H1 (cell line): Measurements from ENCODE around the gene NPHP4. TPM values are rescaled to one million over a fixed set of nuclear protein-coding genes. Genes with fewer than 3 reads are reported as not detected.

Source experiments
- CTCF ChIA-PET: fragments of 300-600 bp; sonication (Branson Sonifier 250); formaldehyde crosslinking; loops from one replicate; lab custom pipeline; 2021; ENCODE audit not compliant: partially characterized antibody; lab: Charles Lee
- POLR2A ChIA-PET: fragments of 300-600 bp; sonication (Branson Sonifier 250); formaldehyde crosslinking; loops from one replicate; lab custom pipeline; 2021; ENCODE audit warnings: inconsistent platforms; ENCODE audit not compliant: partially characterized antibody; lab: Charles Lee
- DNase-seq, 2 experiments: peaks; one replicate each; pipeline versions ENCODE4 v3.0.0 to v3.0.0-alpha.2; 2010 to 2022; ENCODE audit warnings: low spot score in 2 of 2, low read depth in 1 of 2, mixed read lengths in 1 of 2
- FAIRE-seq: peaks from 2 replicates; lab custom pipeline; 2011; peaks lifted over from hg19 to GRCh38; lab: Jason Lieb, UNC
- H2AFZ ChIP-seq: 2 replicates; pipeline ENCODE4 v1.8.1; 2012; ENCODE audit warnings: low read length, inconsistent platforms
- H2AK5ac ChIP-seq: 2 replicates; pipeline ENCODE4 v1.6.1; 2013; ENCODE audit warnings: low read depth, low read length
- H2BK120ac ChIP-seq: replicated peaks from 2 replicates; pipeline ENCODE3; 2013; ENCODE audit warnings: low read depth, low read length, inconsistent platforms
- H2BK12ac ChIP-seq: 2 replicates; pipeline ENCODE4 v1.6.1; 2013; ENCODE audit warnings: low read depth, low read length
- H2BK15ac ChIP-seq: 2 replicates; pipeline ENCODE4 v1.6.1; 2013; ENCODE audit warnings: low read length
- H2BK20ac ChIP-seq: 2 replicates; pipeline ENCODE4 v1.6.1; 2013; ENCODE audit warnings: low read length
- H2BK5ac ChIP-seq: 2 replicates; pipeline ENCODE4 v1.6.1; 2013; ENCODE audit warnings: low read depth, low read length
- H3K14ac ChIP-seq: 2 replicates; pipeline ENCODE4 v1.6.1; 2013; ENCODE audit warnings: inconsistent platforms; ENCODE audit not compliant: insufficient read length
- H3K18ac ChIP-seq: 2 replicates; pipeline ENCODE4 v1.6.1; 2013; ENCODE audit warnings: low read length; ENCODE audit errors: extremely low read depth
- H3K23ac ChIP-seq: 2 replicates; pipeline ENCODE4 v1.6.1; 2013; ENCODE audit warnings: inconsistent platforms; ENCODE audit not compliant: insufficient read length
- H3K23me2 ChIP-seq: 2 replicates; pipeline ENCODE4 v1.6.1; 2013; ENCODE audit warnings: low read depth, low read length
- H3K27ac ChIP-seq: 2 replicates; pipeline ENCODE4 v1.6.1; 2011; ENCODE audit warnings: low read depth, low read length, inconsistent platforms
- H3K27me3 ChIP-seq, 4 experiments: replicated peaks in 1 of 4; 1 replicate in 1 of 4; 2 replicates in 3 of 4; pipeline versions ENCODE4 v1.6.1 to v1.8.1; 2011 to 2013; ENCODE audit warnings: low read length in 3 of 4, mild to moderate bottlenecking in 3 of 4, inconsistent platforms in 2 of 4, mixed read lengths in 2 of 4, moderate library complexity in 1 of 4; ENCODE audit not compliant: control insufficient read depth in 3 of 4, insufficient read depth in 3 of 4; ENCODE audit errors: extremely low read depth in 1 of 4
- H3K36me3 ChIP-seq, 4 experiments: 2 replicates each; pipeline versions ENCODE4 v1.6.1 to v1.8.1; 2011 to 2013; ENCODE audit warnings: mild to moderate bottlenecking in 4 of 4, low read length in 3 of 4, moderate library complexity in 2 of 4, control low read depth in 1 of 4, inconsistent platforms in 1 of 4; ENCODE audit not compliant: insufficient read depth in 4 of 4, control insufficient read depth in 2 of 4
- H3K4ac ChIP-seq: replicated peaks from 2 replicates; pipeline ENCODE3; 2013; ENCODE audit warnings: low read length, low read depth, mixed read lengths, inconsistent platforms; ENCODE audit not compliant: insufficient read length
- H3K4me1 ChIP-seq, 4 experiments: replicated peaks in 1 of 4; 1 replicate in 1 of 4; 2 replicates in 3 of 4; pipeline versions ENCODE4 v1.6.1 to v1.8.1; 2011 to 2013; ENCODE audit warnings: low read length in 3 of 4, inconsistent platforms in 2 of 4, mixed read lengths in 1 of 4; ENCODE audit not compliant: insufficient read depth in 4 of 4, control insufficient read depth in 3 of 4
- H3K4me2 ChIP-seq, 2 experiments: 2 replicates each; pipeline versions ENCODE4 v1.6.1 to v1.8.1; 2011 to 2013; ENCODE audit warnings: low read depth in 2 of 2, low read length in 2 of 2, control low read depth in 1 of 2, inconsistent platforms in 1 of 2, mild to moderate bottlenecking in 1 of 2; ENCODE audit not compliant: insufficient read depth in 1 of 2
- H3K4me3 ChIP-seq, 4 experiments: fragments of 200-600, 300-600 bp in 1 of 4; sonication (generic), shearing (Covaris generic), sonication (Bioruptor Twin) in 1 of 4; 2 replicates each; pipeline versions ENCODE4 v1.5.1 to v1.8.1; 2011 to 2016; ENCODE audit warnings: low read length in 4 of 4, low read depth in 3 of 4, control low read depth in 2 of 4, inconsistent platforms in 2 of 4, mild to moderate bottlenecking in 2 of 4, mixed read lengths in 1 of 4, moderate library complexity in 1 of 4; ENCODE audit not compliant: insufficient read depth in 2 of 4; ENCODE audit errors: extremely low read depth in 1 of 4
- H3K56ac ChIP-seq: replicated peaks from 2 replicates; pipeline ENCODE3; 2013; ENCODE audit warnings: low read depth, mild to moderate bottlenecking, mixed read lengths, low read length, inconsistent platforms; ENCODE audit not compliant: insufficient read length
- H3K79me1 ChIP-seq: 2 replicates; pipeline ENCODE4 v1.6.1; 2013; ENCODE audit warnings: low read depth, low read length, control low read depth
- H3K79me2 ChIP-seq, 2 experiments: 2 replicates each; pipeline versions ENCODE4 v1.6.1 to v1.8.1; 2012 to 2013; ENCODE audit warnings: low read length in 2 of 2, mild to moderate bottlenecking in 2 of 2, inconsistent platforms in 1 of 2; ENCODE audit not compliant: insufficient read depth in 2 of 2, control insufficient read depth in 1 of 2
- H3K9ac ChIP-seq, 4 experiments: replicated peaks in 1 of 4; 1 replicate in 1 of 4; 2 replicates in 3 of 4; pipeline versions ENCODE4 v1.6.1 to v1.8.1; 2011 to 2013; ENCODE audit warnings: low read depth in 3 of 4, low read length in 3 of 4, control low read depth in 2 of 4, mild to moderate bottlenecking in 2 of 4, moderate library complexity in 2 of 4, inconsistent platforms in 1 of 4; ENCODE audit errors: extremely low read depth in 1 of 4
- H3K9me3 ChIP-seq, 2 experiments: 2 replicates each; pipeline versions ENCODE4 v1.6.1 to v1.8.1; 2012 to 2013; ENCODE audit warnings: mild to moderate bottlenecking in 2 of 2, moderate library complexity in 2 of 2, control low read depth in 1 of 2, inconsistent platforms in 1 of 2, low read depth in 1 of 2, low read length in 1 of 2, mixed read lengths in 1 of 2; ENCODE audit not compliant: insufficient read depth in 2 of 2
- H4K20me1 ChIP-seq, 2 experiments: replicated peaks in 1 of 2; 2 replicates each; pipeline versions ENCODE3 to v1.8.1; 2011 to 2013; ENCODE audit warnings: inconsistent platforms in 2 of 2, low read length in 2 of 2, mild to moderate bottlenecking in 1 of 2; ENCODE audit not compliant: insufficient read depth in 2 of 2, control insufficient read depth in 1 of 2
- H4K5ac ChIP-seq: 2 replicates; pipeline ENCODE4 v1.6.1; 2013; ENCODE audit warnings: low read length, low read depth, mixed read lengths, inconsistent platforms; ENCODE audit not compliant: insufficient read length
- H4K8ac ChIP-seq: 2 replicates; pipeline ENCODE4 v1.8.0; 2013; ENCODE audit warnings: mild to moderate bottlenecking, moderate library complexity, low read length, inconsistent platforms; ENCODE audit not compliant: insufficient read depth; ENCODE audit errors: extremely low read depth
- H4K91ac ChIP-seq: replicated peaks from 2 replicates; pipeline ENCODE3; 2013; ENCODE audit warnings: low read length, mixed read lengths, inconsistent platforms; ENCODE audit not compliant: insufficient read length
- ASH2L ChIP-seq: fragments of 200-600, 300-600 bp; sonication (generic); IDR thresholded peaks from one replicate; pipeline ENCODE4 v1.7.1; 2017; ENCODE audit warnings: low read length
- BCL11A ChIP-seq, 2 experiments: IDR thresholded peaks; one replicate each; pipeline ENCODE4 v1.6.1; 2011; ENCODE audit warnings: low read depth in 2 of 2, low read length in 2 of 2, mild to moderate bottlenecking in 2 of 2
- CHD2 ChIP-seq: IDR thresholded peaks from 2 replicates; pipeline ENCODE4 v1.6.1; 2012; ENCODE audit warnings: low read length, improper control_type of control experiment
- MAFK ChIP-seq: IDR thresholded peaks from 2 replicates; pipeline ENCODE4 v1.6.1; 2012; ENCODE audit warnings: low read depth, mild to moderate bottlenecking, improper control_type of control experiment, low read length
- MAX ChIP-seq: IDR thresholded peaks from 2 replicates; pipeline ENCODE4 v1.6.1; 2012; ENCODE audit warnings: inconsistent platforms
- SIN3A ChIP-seq, 2 experiments: IDR thresholded peaks in 1 of 2; conservative IDR thresholded peaks in 1 of 2; 2 replicates each; pipeline ENCODE4 v1.6.1; 2011 to 2012; ENCODE audit warnings: low read length in 2 of 2, improper control_type of control experiment in 1 of 2, low read depth in 1 of 2, mild to moderate bottlenecking in 1 of 2
- SIX5 ChIP-seq: IDR thresholded peaks from 2 replicates; pipeline ENCODE4 v1.6.1; 2011; ENCODE audit warnings: mild to moderate bottlenecking, low read depth, low read length
- SP1 ChIP-seq: IDR thresholded peaks from 2 replicates; pipeline ENCODE4 v1.6.1; 2011; ENCODE audit warnings: low read depth, low read length
- SP4 ChIP-seq: IDR thresholded peaks from 2 replicates; pipeline ENCODE4 v1.6.1; 2012; ENCODE audit warnings: low read length, inconsistent platforms
- SRF ChIP-seq: IDR thresholded peaks from 2 replicates; pipeline ENCODE4 v1.6.1; 2011; ENCODE audit warnings: mild to moderate bottlenecking, low read depth, low read length, moderate library complexity
- TCF12 ChIP-seq: IDR thresholded peaks from 2 replicates; pipeline ENCODE4 v1.6.1; 2011; ENCODE audit warnings: low read depth, mild to moderate bottlenecking, low read length
- TEAD4 ChIP-seq: IDR thresholded peaks from 2 replicates; pipeline ENCODE4 v1.6.1; 2012; ENCODE audit warnings: low read depth, low read length, inconsistent platforms, mixed read lengths
- USF2 ChIP-seq: IDR thresholded peaks from 2 replicates; pipeline ENCODE4 v1.6.1; 2011; ENCODE audit warnings: low read length, improper control_type of control experiment
- YY1 ChIP-seq: IDR thresholded peaks from 2 replicates; pipeline ENCODE4 v1.6.1; 2011; ENCODE audit warnings: low read depth, mild to moderate bottlenecking, low read length
- WGBS, 2 experiments: shearing (Covaris generic) in 1 of 2; methylation state at CpG; one replicate each; pipeline versions ENCODE4 v1.1.6 to v1.1.7; 2013 to 2015; ENCODE audit warnings: low lambda C conversion rate in 2 of 2, mixed read lengths in 2 of 2, inconsistent platforms in 1 of 2, low coverage in 1 of 2, missing lambda C conversion rate in 1 of 2; ENCODE audit not compliant: insufficient replicate concordance in 2 of 2, insufficient coverage in 1 of 2, insufficient read length in 1 of 2; ENCODE audit errors: extremely low coverage in 1 of 2, missing lambda C conversion rate in 1 of 2; 5-methylcytosine and 5-hydroxymethylcytosine counted together
- polyA plus RNA-seq, 7 experiments: library from polyadenylated mRNA; depleted of rRNA in 3 of 7; stranded (reverse) in 5 of 7; unstranded in 2 of 7; fragments of >200 nt in 5 of 7; fragments of 200-250 nt in 2 of 7; gene quantifications; 1 replicate in 5 of 7; 2 replicates in 1 of 7; 4 replicates in 1 of 7; pipeline versions ENCODE4 v1.2.1 to v1.2.3, GENCODE V29; 2011 to 2013; ENCODE audit warnings: missing spikeins in 2 of 7, mixed read lengths in 2 of 7
- total RNA-seq: library from RNA; stranded (reverse); fragmentation: NEBNext Ultra II Directional; extraction: Animal tissue kit (Norgen Biotek cat#: 25700); gene quantifications from 2 replicates; pipeline ENCODE4 v1.2.1, GENCODE V29; 2021

NPHP4 gene
- total and polyA plus RNA-seq, 2 of the 8 experiments (the other 6 are each of a cell fraction or from before 2014, with no cell fraction given), result 5.8 to 14.0 TPM

DNA sequence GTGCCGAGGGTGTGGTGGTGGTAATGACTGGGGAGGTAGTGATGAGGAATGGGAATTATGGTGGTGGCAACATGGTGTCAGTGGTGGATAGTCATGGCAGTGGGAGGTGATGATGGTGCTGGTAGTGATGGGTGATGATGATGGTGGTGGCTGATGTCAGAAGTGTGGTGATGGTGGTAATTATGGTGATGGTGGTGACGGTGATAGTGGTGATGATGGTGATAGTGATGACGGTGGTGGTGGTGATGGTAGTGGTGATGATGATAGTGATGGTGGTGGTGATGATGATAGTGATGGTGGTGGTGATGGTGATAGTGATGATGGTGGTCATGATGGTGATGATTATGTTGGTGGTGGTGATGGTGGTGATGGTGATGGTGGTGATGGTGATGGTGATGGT lies 162.8 kb downstream of the NPHP4 start:
- Histone ChIP-seq H2BK120ac (no peak overlapping the region), H3K56ac (peak overlapping the region; percentile 97), H2AK5ac (peak overlapping the region; percentile 96), H3K27me3 (peaks cover 0 to 7% (median 0%) of the 10 kb centered on the region in 4 experiments; a peak in 2 of 7 replicates), H2AFZ (no peak overlapping the region), H4K20me1 (peaks cover 0 to 2% of the 10 kb centered on the region in 2 experiments), H3K23ac (no peak overlapping the region), H3K79me2 (no peaks in the 10 kb centered on the region), H3K14ac (no peak overlapping the region), H4K8ac (no peak overlapping the region), H4K91ac (peak overlapping the region; percentile 61), H3K79me1 (no peaks in the 10 kb centered on the region), H3K9ac (no peak overlapping the region), H3K9me3 (no peaks in the 10 kb centered on the region), H3K36me3 (no peaks in the 10 kb centered on the region), H3K4me2 (no peak overlapping the region), H2BK12ac (peak overlapping the region; percentile 79; the same call in 1 of the 2 replicates), H3K4me3 (no peak overlapping the region), H2BK20ac (no peak overlapping the region), H2BK5ac (no peak overlapping the region), H3K4ac (no peak overlapping the region), H3K27ac (no peak overlapping the region), H3K23me2 (peaks cover 6% of the 10 kb centered on the region; the same call in 1 of the 2 replicates), H2BK15ac (no peak overlapping the region; the same call in 1 of the 2 replicates), H3K18ac (no peak overlapping the region), H3K4me1 (peaks cover 10 to 20% (median 15%) of the 10 kb centered on the region in 4 experiments; a peak in 6 of 7 replicates), H4K5ac (no peak overlapping the region)
- no peak for FAIRE-seq
- 92% methylated on average over 3 of the region's 3 CpGs; no CpG with 5 or more reads in 1 of the 2 experiments for WGBS, 2 experiments
- CTCF ChIA-PET, result interaction anchor here (0.9 to 2.5 kb wide), 7 partner anchors 10 to 315 kb away, joined by 3 to 12 read pairs (median 4); no protein-coding TSS in a partner anchor
- POLR2A ChIA-PET, result no interaction called here
- no peak for DNase-seq
- no peak for TF ChIP-seq CHD2
- TF ChIP-seq ASH2L, result no peak
- no peak for TF ChIP-seq TCF12
- TF ChIP-seq YY1, result no peak
- TF ChIP-seq MAFK, result no peak
- TF ChIP-seq SP1, result no peak
- TF ChIP-seq SIX5, result no peak
- no peak for TF ChIP-seq BCL11A (IDR thresholded peaks at IDR 0.05; ENCODE audit: low read depth in 2 of 2, low read length in 2 of 2)
- no peak for TF ChIP-seq TEAD4
- no peak for TF ChIP-seq SIN3A (conservative IDR thresholded peaks at IDR 0.05 in 1 of 2, IDR thresholded peaks at IDR 0.05 in 1 of 2; ENCODE audit: low read depth in 1 of 2, low read length in 2 of 2)
- no peak for TF ChIP-seq MAX
- TF ChIP-seq SRF, result no peak
- no peak for TF ChIP-seq USF2
- TF ChIP-seq SP4, result no peak
